NCI-H226 (cell line): ENCODE data around the gene COL18A1.
"Not testable (repeated sequence)": the region's sequence is repeated elsewhere in the genome, so short reads cannot be mapped to it uniquely, and the experiment has no call there.

Experiments
- DNase-seq: peaks from one replicate; pipeline ENCODE4 v3.0.0-alpha.2; 2015

The COL18A1 gene

GRCh38 chr21:45549626-45550463, 144.9 kb downstream of the COL18A1 start:
- DNase-seq, result no peak

GRCh38 chr21:45550522-45551210, 145.7 kb downstream of the COL18A1 start:
- no peak for DNase-seq

- peak; percentile 22 for DNase-seq
These were observed 146.4 kb downstream of the COL18A1 start for GRCh38 chr21:45551316-45551715.

- no peak for DNase-seq
These were observed 147.1 kb downstream of the COL18A1 start for GRCh38 chr21:45551783-45552695.

- no peak for DNase-seq
These were observed 147.9 kb downstream of the COL18A1 start for GRCh38 chr21:45552696-45553391.

- peak; percentile 59 for DNase-seq
These were observed 149.7 kb downstream of the COL18A1 start for GRCh38 chr21:45554477-45555175.

- no peak for DNase-seq
These were observed 150.2 kb downstream of the COL18A1 start for GRCh38 chr21:45555251-45555556.

GRCh38 chr21:45555557-45556301, 150.8 kb downstream of the COL18A1 start:
- peak; percentile 40 for DNase-seq

DNA sequence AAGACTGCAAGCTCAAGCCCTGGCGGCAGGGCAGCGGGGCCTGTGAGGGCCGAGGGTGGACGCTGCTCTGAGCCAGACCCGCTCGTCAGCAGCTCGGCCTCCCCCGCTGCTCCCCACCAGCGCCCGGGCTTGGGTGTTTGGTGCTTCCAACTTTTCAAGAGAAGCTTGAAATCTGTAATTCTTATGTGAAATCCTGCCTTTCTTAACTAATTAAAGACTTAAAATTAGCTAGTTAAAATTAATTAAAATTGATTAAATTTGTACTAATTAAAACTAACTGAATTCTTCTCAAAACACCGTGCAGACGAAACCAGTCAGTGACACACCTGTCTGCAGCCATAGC, 151.3 kb downstream of the COL18A1 start:
- DNase-seq, result no peak

DNA sequence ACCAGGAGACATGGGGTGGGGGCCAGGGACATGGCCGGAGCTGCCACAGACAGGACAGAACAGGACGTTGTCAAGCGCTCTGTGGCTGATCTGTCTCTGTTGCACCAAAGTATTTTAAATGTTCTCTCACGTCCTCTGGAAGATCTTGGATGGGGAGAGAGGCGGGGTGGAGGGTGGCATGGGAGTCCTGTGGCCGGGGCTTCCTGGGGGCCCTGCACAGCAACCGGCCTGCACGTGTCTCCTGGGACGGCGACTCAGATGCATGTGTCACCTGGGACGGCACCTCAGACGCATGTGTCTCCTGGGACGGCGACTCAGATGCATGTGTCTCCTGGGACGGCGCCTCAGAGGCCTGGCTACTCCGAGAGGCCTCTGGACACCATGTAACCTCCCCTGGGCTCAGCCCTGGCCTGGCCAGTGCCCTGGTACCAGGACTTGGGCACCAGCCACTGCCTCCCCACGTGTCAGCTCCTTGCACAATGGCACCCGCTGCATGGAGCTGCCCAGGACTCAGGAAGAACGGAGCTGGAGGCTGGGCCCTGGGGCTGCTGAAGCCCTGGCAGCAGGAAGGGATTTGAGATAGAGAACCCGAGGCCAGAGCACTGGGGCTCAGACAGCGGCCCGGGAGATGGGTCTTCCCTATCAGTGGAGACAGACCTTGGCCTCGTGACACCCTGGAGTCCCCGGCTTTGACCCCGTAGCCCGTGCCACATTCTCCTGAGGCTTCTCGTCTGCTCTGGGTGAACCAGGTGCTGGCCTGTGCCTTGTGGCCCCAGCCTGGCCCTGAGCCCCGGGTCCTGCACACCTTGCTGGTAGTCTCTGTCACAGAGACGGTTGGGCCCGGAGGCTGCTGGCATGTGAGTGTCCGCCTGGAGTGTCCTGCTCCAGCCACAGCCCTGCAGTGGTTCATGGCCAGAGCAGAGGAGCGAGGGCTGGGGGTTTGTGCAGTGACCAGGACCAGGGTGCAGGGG, 152.0 kb downstream of the COL18A1 start:
- DNase-seq, result no peak

GRCh38 chr21:45557616-45558043, 152.7 kb downstream of the COL18A1 start:
- no peak for DNase-seq

- DNase-seq, result no peak
These were observed 153.2 kb downstream of the COL18A1 start for GRCh38 chr21:45558044-45558721.

GRCh38 chr21:45559216-45560105, 154.5 kb downstream of the COL18A1 start:
- DNase-seq, result no peak

DNA sequence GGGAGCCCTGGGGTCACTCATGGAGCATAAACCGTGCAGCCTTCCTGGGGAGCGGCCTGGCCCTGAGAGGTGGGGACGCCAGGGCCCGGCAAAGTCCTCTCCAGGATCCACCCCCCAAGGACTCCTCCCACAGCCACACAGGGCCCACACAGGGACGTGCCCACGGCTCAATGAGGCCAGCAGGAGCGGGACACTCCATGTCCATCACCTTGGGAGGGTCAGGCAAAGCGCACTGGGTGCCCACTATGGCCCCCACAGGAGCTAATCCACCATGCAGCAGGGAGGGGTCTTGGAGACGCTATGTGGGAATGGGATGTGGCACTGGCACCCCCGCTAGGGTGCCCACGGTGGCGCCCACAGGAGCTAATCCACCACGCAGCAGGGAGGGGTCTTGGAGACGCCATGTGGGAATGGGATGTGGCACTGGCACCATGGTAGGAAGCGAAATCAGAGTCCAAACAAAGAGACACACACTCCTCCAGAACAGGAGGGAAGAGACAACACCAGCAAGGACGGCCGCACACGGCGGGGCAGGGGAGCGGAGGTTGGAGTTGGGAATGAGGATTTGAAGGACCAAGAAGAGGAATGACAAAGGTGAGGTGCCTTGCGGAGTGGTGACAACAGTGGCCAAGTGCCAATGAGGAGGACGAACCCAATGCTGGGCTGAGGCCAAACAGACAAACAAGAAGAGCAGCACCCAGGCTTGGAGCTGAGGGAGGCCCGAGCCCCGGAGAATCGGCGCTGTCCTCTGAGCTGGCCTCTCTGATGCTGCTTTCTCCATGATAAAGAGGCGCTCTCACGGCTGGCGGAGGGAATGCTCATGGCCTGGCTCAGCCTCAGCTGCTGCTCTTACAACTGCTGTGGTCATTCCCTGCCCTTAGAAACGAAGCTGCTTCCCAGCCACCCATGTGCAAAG, 155.4 kb downstream of the COL18A1 start:
- DNase-seq, result no peak

- DNase-seq, result not testable (repeated sequence)
These were observed 156.3 kb downstream of the COL18A1 start for GRCh38 chr21:45561241-45561640.

DNA sequence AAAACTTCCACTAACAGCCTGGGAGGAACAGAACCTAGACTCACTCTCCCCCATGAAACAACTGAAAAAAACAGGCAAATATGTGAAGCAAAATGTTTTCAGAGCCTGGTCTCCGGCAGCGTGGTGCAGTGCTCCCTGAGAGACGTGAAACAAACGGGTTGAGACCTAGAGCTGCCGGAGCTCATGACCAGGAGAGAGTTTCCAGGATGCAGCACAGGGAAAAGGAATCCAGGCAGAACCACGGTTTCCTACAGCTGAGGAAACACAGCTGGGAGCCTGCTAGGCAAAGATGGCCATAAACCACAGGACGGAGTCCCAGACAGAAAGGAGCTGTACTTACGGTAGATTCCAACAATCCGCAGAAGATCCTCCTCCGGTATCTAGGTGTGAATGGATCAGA, 157.4 kb downstream of the COL18A1 start:
- DNase-seq, result no peak

DNA sequence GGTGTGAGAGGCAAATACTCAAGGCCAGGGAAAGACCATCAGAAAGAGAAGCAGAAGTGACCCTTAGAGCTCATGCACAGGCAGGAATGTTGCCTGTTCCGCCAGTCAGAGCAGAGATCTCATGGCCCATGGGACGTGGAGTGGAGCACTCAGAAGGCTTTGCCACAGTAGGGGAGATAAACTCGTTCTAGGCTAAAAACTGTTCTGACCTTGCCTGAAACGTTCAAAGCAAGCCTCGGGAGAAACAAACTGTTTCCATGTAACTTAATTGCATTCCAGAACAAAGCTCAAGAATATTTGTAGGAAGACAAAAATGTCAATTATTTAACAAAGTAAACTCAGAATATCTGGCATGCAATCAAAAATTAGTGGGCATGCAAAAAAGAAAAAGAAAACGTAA, 158.0 kb downstream of the COL18A1 start:
- no peak for DNase-seq
